Testis (tissue), 3 donors: ENCODE data around the gene MANSC4. TPM values are rescaled to one million over a fixed set of nuclear protein-coding genes. Genes with fewer than 3 reads are reported as not detected.

Source experiments
- DNase-seq: peaks from one replicate; pipeline ENCODE4 v3.0.0-alpha.2; 2019
- H3K27ac ChIP-seq, 2 donors: fragments of 200-600 bp; sonication (generic); one replicate each; pipeline ENCODE4 v1.5.1; 2019
- H3K27me3 ChIP-seq: fragments of 200-600 bp; sonication (generic); one replicate; pipeline ENCODE4 v1.5.1; 2019
- H3K36me3 ChIP-seq: fragments of 200-600 bp; sonication (generic); one replicate; pipeline ENCODE4 v1.5.1; 2017; ENCODE audit warnings: low read depth; ENCODE audit errors: missing control alignments
- H3K4me1 ChIP-seq: fragments of 200-600 bp; sonication (generic); one replicate; pipeline ENCODE4 v1.5.1; 2019
- H3K4me3 ChIP-seq, 2 donors: fragments of 200-600 bp; sonication (generic); one replicate each; pipeline ENCODE4 v1.5.1; 2017 to 2019
- H3K9me3 ChIP-seq: fragments of 200-600 bp; sonication (generic); one replicate; pipeline ENCODE4 v1.5.1; 2017
- POLR2A ChIP-seq: fragments of 450-650 bp; IDR thresholded peaks from one replicate; pipeline ENCODE4 v1.6.1; 2017; ENCODE audit warnings: antibody characterized with exemption, mild to moderate bottlenecking, moderate library complexity
- WGBS, 2 donors: methylation state at CpG; one replicate each; pipeline ENCODE4 v1.1.5; 2018; 5-methylcytosine and 5-hydroxymethylcytosine counted together
- intact Hi-C: fragments of 100-400 bp; cut with DNase I; formaldehyde crosslinking; loops from one replicate; pipeline ENCODE4 v1.15.1; 2023; ENCODE audit warnings: low total_unique reads
- polyA plus RNA-seq: library from polyadenylated mRNA; stranded (reverse); fragments of 350-450 nt; fragmentation: Illumina TruSeq; extraction: RNeasy Lipid Tissue Mini Kit (QIAGEN cat#74804); gene quantifications from one replicate; pipeline ENCODE4 v1.2.3, GENCODE V29; 2014; ENCODE audit warnings: low read depth, low replicate concordance; ENCODE audit not compliant: insufficient read depth
- total RNA-seq, 2 donors: library from RNA; depleted of rRNA; stranded (reverse); fragments of >200 nt; gene quantifications; one replicate each; pipeline ENCODE4 v1.2.3, GENCODE V29; 2016
- TF ChIP-seq, protein P1 (sequence below), 3 experiments: fragments of 450-650 bp in 2 of 3; fragments of 200-600 bp in 1 of 3; sonication (generic) in 1 of 3; IDR thresholded peaks; one replicate each; pipeline ENCODE4 v1.5.1; 2016 to 2019; ENCODE audit warnings: antibody characterized with exemption in 3 of 3, mild to moderate bottlenecking in 2 of 3, moderate library complexity in 1 of 3

Gene MANSC4
- total and polyA plus RNA-seq, 3 donors from 2014 or later, result 1.1 to 3.4 (median 3.4) TPM

DNA sequence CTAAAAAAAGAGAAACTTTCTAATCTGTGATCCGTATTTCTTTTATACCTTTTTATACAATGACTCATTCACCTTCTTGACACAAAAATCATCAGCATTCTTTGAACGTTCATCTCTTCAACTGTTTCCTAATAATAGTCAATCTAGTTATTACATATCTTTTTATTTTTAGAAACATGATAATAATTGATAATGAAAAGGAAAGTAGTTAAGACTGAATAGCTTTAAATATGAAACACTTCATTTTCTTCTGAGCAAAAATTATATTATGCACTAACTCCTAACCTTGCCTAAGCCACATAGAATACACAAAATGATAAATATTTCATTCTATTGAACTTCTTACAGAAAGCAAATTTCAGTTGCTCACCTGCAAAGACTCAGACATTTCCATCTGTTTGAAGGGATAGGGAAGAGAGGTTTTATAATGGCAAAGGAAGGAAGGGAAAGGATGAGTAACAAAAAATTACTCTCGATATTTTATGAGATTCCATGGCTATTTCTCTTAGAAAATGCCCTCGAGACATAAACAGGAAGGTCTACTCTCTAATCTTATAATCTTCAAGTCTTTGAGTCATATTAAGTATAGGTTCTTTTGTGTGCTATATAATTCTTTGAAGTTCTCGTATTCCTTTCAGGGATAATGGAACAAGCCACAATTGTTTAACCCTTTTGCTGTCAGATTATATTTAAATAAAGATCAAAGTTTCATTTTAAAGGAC is 7.5 kb downstream of the MANSC4 start:
- H3K4me3 ChIP-seq, result no peak overlapping the region
- no peaks in the 10 kb centered on the region for H3K9me3 ChIP-seq
- peak overlapping the region in 1 of 2 donors; percentile 19 for H3K27ac ChIP-seq
- DNase-seq, result no peak
- H3K27me3 ChIP-seq, result no peaks in the 10 kb centered on the region
- WGBS, 2 donors, result 51 to 56% methylated on average over 5 of the region's 5 CpGs
- H3K36me3 ChIP-seq, result no peaks in the 10 kb centered on the region
- TF ChIP-seq POLR2A, result no peak
- TF ChIP-seq, protein P1, sequence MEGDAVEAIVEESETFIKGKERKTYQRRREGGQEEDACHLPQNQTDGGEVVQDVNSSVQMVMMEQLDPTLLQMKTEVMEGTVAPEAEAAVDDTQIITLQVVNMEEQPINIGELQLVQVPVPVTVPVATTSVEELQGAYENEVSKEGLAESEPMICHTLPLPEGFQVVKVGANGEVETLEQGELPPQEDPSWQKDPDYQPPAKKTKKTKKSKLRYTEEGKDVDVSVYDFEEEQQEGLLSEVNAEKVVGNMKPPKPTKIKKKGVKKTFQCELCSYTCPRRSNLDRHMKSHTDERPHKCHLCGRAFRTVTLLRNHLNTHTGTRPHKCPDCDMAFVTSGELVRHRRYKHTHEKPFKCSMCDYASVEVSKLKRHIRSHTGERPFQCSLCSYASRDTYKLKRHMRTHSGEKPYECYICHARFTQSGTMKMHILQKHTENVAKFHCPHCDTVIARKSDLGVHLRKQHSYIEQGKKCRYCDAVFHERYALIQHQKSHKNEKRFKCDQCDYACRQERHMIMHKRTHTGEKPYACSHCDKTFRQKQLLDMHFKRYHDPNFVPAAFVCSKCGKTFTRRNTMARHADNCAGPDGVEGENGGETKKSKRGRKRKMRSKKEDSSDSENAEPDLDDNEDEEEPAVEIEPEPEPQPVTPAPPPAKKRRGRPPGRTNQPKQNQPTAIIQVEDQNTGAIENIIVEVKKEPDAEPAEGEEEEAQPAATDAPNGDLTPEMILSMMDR (IDR thresholded peaks at IDR 0.05), result no peak
- peaks cover 5% of the 10 kb centered on the region for H3K4me1 ChIP-seq
- intact Hi-C loops, result no loop called here

DNA sequence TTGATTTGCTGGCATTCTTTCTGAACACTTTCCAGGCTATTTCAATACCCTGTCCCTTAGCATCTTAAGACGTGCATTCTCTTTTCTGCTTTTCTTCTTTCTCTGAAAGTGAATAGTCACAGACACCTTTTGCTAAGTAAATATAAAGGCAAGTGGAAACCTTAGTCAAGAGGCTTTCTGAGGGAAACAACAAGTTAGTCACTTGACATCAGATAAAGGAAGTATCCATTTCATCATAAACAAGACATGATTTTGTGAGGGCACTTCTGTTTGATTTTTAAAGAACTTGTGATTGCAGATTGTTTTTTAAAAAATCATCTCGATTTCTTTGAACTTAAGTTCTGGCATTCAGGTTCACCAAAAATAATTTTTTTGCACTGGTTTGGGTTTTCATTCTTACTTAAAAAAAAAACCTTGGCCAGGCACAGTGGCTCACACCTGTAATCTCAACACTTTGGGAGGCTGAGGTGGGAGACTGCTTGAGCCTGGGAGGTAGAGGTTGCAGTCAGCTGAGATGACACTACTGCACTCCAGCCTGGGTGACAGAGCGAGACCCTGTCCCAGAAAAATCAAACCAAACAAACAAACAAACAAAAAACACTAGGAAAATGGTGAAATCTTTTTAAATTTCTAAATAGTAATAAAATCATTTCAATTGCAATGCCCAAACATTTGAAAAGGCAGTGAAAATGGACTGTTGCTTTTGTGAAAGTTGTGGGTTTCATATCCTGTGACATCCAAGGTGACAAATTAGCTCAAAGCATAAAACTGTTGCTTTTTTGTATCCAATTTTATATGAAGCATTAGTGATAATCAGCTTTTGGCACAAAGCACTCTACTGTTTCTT is 8.3 kb downstream of the MANSC4 start:
- intact Hi-C loops, result no loop called here
- WGBS, 2 donors, result 56 to 77% methylated on average over 3 of the region's 3 CpGs
- H3K36me3 ChIP-seq, result no peaks in the 10 kb centered on the region
- no peak overlapping the region for H3K4me3 ChIP-seq
- H3K27me3 ChIP-seq, result no peaks in the 10 kb centered on the region
- H3K27ac ChIP-seq, result peak overlapping the region; percentile 60 to 66
- DNase-seq, result no peak
- H3K4me1 ChIP-seq, result peaks cover 5% of the 10 kb centered on the region
- TF ChIP-seq POLR2A, result no peak
- TF ChIP-seq, protein P1 (IDR thresholded peaks at IDR 0.05), result no peak
- H3K9me3 ChIP-seq, result no peaks in the 10 kb centered on the region

DNA sequence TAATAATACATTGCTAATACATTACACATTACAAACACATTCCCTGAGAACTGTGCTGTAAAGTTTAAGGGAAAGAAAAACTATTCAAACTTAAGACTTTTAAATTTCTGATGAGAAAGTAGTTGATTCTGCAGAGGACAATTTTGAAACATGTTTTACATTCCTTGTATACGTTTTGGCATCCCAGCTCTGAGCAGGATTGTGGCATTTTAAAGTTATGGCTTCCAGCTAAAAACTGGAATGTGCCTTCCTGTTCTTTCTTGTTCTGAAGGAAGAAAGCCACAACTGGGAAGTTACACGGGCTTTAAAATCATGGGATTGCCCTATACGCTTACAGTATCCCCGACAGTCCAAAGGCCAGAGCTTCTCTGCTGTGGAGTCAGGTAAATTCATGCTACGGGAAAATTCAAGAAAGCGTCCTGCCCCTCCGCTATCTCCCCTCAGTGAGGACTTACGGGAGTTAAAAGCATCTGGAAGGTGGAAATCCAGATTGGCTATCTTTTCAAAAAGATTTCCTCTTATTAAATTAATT is 10.8 kb downstream of the MANSC4 start:
- TF ChIP-seq, protein P1 (IDR thresholded peaks at IDR 0.05), result no peak
- no peak for TF ChIP-seq POLR2A
- H3K9me3 ChIP-seq, result no peaks in the 10 kb centered on the region
- no peak overlapping the region for H3K27ac ChIP-seq
- intact Hi-C loops, result no loop called here
- H3K4me3 ChIP-seq, result no peak overlapping the region
- no peaks in the 10 kb centered on the region for H3K27me3 ChIP-seq
- DNase-seq, result no peak
- H3K4me1 ChIP-seq, result peaks cover 5% of the 10 kb centered on the region
- no peaks in the 10 kb centered on the region for H3K36me3 ChIP-seq
- WGBS, 2 donors, result 84 to 89% methylated on average over 8 of the region's 8 CpGs

DNA sequence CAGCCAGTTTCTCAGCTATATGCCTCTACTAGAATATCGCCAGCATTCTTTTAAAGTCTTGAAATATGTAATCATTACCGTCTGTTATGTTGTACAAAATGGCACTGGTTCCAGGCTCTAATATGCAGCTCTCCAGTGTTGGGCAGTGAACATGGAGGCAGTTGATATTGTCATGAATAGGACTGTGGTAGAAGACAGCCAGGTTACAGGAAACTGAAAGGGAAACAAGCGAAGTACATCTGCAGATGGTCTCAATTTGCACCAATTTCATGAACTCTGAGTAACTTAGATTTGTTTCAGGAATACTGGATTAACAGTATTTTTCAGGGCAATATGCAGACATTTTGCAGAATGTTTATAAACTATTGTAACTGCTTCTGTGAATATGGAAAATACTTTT is 13.4 kb downstream of the MANSC4 start:
- H3K9me3 ChIP-seq, result no peaks in the 10 kb centered on the region
- no peak for TF ChIP-seq POLR2A
- TF ChIP-seq, protein P1 (IDR thresholded peaks at IDR 0.05), result no peak
- no peak overlapping the region for H3K27ac ChIP-seq
- no peak for DNase-seq
- peaks cover 2% of the 10 kb centered on the region for H3K4me1 ChIP-seq
- intact Hi-C loops, result no loop called here
- 92 to 95% methylated on average over 3 of the region's 3 CpGs for WGBS, 2 donors
- no peaks in the 10 kb centered on the region for H3K27me3 ChIP-seq
- no peaks in the 10 kb centered on the region for H3K36me3 ChIP-seq
- no peak overlapping the region for H3K4me3 ChIP-seq
